Spleen (tissue), 11 donors: ENCODE results near the gene DPEP2. TPM values are rescaled to one million over a fixed set of nuclear protein-coding genes. Genes with fewer than 3 reads are reported as not detected.
"Not testable (repeated sequence)": the region's sequence is repeated elsewhere in the genome, so short reads cannot be mapped to it uniquely, and the experiment has no call there.

Experiments used
- DNase-seq: peaks from one replicate; pipeline ENCODE4 v3.0.0-alpha.2; 2020
- H3K27ac ChIP-seq, 8 donors: fragments of 200-600 bp; sonication (generic) in 7 of 8; 1 replicate in 4 of 8; 2 replicates in 4 of 8; pipeline versions ENCODE4 v1.5.0 to v1.8.0; 2016 to 2021; ENCODE audit warnings: inconsistent platforms in 4 of 8, mild to moderate bottlenecking in 4 of 8, moderate library complexity in 1 of 8
- H3K27me3 ChIP-seq, 7 donors: fragments of 200-600 bp; sonication (generic) in 6 of 7; replicated peaks in 1 of 7; 1 replicate in 4 of 7; 2 replicates in 3 of 7; pipeline versions ENCODE4 v1.5.0 to v1.8.0; 2016 to 2021; ENCODE audit warnings: inconsistent platforms in 3 of 7, mild to moderate bottlenecking in 1 of 7
- H3K36me3 ChIP-seq, 6 donors: fragments of 200-600 bp; sonication (generic) in 5 of 6; 1 replicate in 4 of 6; 2 replicates in 2 of 6; pipeline versions ENCODE4 v1.5.0 to v1.8.0; 2016 to 2021; ENCODE audit warnings: inconsistent platforms in 2 of 6
- H3K4me1 ChIP-seq, 6 donors: fragments of 200-600 bp; sonication (generic) in 5 of 6; 1 replicate in 3 of 6; 2 replicates in 3 of 6; pipeline versions ENCODE4 v1.5.0 to v1.8.0; 2016 to 2021; ENCODE audit warnings: inconsistent platforms in 3 of 6
- H3K4me3 ChIP-seq, 8 donors: fragments of 200-600 bp; sonication (generic) in 7 of 8; 1 replicate in 4 of 8; 2 replicates in 4 of 8; pipeline versions ENCODE4 v1.5.0 to v1.8.0; 2016 to 2021; ENCODE audit warnings: inconsistent platforms in 4 of 8, mild to moderate bottlenecking in 4 of 8, moderate library complexity in 2 of 8
- H3K9me3 ChIP-seq, 8 donors: fragments of 200-600 bp; sonication (generic) in 7 of 8; 1 replicate in 4 of 8; 2 replicates in 4 of 8; pipeline versions ENCODE4 v1.5.0 to v1.8.0; 2016 to 2021; ENCODE audit warnings: inconsistent platforms in 4 of 8
- POLR2A ChIP-seq, 3 donors: fragments of 450-650 bp; IDR thresholded peaks; one replicate each; pipeline ENCODE4 v1.5.1; 2017; ENCODE audit warnings: antibody characterized with exemption in 3 of 3, mild to moderate bottlenecking in 1 of 3
- POLR2AphosphoS5 ChIP-seq, 3 donors: sonication (generic); formaldehyde crosslinking; IDR thresholded peaks; one replicate each; pipeline ENCODE4 v1.5.1; 2017; ENCODE audit warnings: antibody characterized with exemption in 3 of 3
- WGBS, 5 donors: extraction: QIAGEN DNeasy Blood & Tissue Kit in 3 of 5; methylation state at CpG; one replicate each; pipeline versions ENCODE4 v1.1.5 to v1.1.7; 2013 to 2018; 5-methylcytosine and 5-hydroxymethylcytosine counted together
- intact Hi-C: fragments of 100-400 bp; cut with DNase I; formaldehyde crosslinking; loops from one replicate; pipeline ENCODE4 v1.15.0; 2023; ENCODE audit warnings: low total_unique reads
- polyA plus RNA-seq, 3 donors: library from polyadenylated mRNA; stranded (reverse); fragments of 200-250 nt; gene quantifications; one replicate each; pipeline ENCODE4 v1.2.1, GENCODE V29; 2013
- total RNA-seq, 7 donors: library from RNA; depleted of rRNA in 3 of 7; stranded (reverse); fragments of >200 nt in 3 of 7; fragmentation: NEBNext Ultra II Directional in 4 of 7; extraction: Animal tissue kit (Norgen Biotek cat#: 25700) in 4 of 7; gene quantifications; one replicate each; pipeline versions ENCODE4 v1.1.0 to v1.2.1, GENCODE V29; 2016 to 2021
- TF ChIP-seq, protein P1 (sequence below), 11 experiments: fragments of 200-600 bp in 7 of 11; fragments of 450-650 bp in 4 of 11; sonication (generic) in 4 of 11; IDR thresholded peaks in 8 of 11; conservative IDR thresholded peaks in 3 of 11; 1 replicate in 7 of 11; 2 replicates in 4 of 11; pipeline versions ENCODE4 v1.4.0 to v1.8.0; 2016 to 2021; ENCODE audit warnings: antibody characterized with exemption in 11 of 11, inconsistent platforms in 4 of 11, mild to moderate bottlenecking in 1 of 11
- donor health status: healthy with polysubstance abuse.
- donor health status: DM: no; HTN: no; CAD: no; lungs with moderate emphysema.
- donor health status: DM: no; HTN: no; CAD: no.
- donor health status: Bipolar disorder and iron deficiency.
- donor health status: healthy.
- donor health status: DM: no; HTN: no; CAD: no.
- donor health status: DM: yes; HTN: yes; CAD: no.

The DPEP2 gene
- total and polyA plus RNA-seq, 10 donors = 18.6 to 79.6 (median 29.3) TPM

DNA sequence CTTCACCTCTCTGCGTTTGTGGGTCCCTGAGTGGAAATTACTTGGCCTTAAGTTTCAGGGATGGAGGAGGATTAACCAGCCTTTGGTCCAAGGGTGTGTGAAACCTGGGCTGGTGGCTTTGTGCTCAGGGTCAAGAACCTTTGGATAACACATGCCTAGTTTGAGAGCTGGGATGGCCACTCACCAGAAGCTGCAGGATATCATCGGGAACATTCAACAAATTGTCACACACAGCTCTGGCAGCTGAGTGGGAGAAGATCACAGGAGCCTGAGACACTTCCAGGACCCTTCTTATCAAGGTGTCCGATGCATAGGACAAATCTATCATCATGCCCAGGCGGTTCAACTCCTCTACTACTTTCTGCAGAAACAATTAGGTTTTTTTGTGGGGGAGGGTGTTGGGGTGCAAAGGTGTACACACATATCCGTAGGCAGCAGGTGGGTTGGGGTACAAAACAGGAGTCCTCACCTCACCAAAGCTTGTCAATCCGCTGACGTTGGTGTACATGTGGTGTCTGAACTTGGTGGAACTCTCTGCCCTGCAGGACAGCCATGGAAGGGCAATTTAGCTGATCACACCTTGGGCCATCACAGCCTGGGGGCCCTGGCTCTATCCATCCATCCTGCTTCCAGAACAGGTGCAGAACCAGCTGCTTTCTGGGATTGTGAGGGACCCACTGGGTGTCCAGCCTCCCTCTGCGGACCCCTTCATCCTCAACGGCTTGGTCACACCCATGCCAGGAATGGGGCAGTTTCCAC, 21.6 kb downstream of the DPEP2 start:
- Histone ChIP-seq H3K4me1 (no peaks in the 10 kb centered on the region), H3K4me3 (no peak overlapping the region), H3K27me3 (no peaks in the 10 kb centered on the region), H3K27ac (no peak overlapping the region), H3K9me3 (no peaks in the 10 kb centered on the region), H3K36me3 (no peaks in the 10 kb centered on the region)
- DNase-seq = no peak
- 82 to 93% (median 87%) methylated on average over 9 of the region's 9 CpGs for whole genome bisulfite sequencing, 5 donors
- TF ChIP-seq POLR2A (IDR thresholded peaks at IDR 0.05) = no peak
- TF ChIP-seq, protein P1, sequence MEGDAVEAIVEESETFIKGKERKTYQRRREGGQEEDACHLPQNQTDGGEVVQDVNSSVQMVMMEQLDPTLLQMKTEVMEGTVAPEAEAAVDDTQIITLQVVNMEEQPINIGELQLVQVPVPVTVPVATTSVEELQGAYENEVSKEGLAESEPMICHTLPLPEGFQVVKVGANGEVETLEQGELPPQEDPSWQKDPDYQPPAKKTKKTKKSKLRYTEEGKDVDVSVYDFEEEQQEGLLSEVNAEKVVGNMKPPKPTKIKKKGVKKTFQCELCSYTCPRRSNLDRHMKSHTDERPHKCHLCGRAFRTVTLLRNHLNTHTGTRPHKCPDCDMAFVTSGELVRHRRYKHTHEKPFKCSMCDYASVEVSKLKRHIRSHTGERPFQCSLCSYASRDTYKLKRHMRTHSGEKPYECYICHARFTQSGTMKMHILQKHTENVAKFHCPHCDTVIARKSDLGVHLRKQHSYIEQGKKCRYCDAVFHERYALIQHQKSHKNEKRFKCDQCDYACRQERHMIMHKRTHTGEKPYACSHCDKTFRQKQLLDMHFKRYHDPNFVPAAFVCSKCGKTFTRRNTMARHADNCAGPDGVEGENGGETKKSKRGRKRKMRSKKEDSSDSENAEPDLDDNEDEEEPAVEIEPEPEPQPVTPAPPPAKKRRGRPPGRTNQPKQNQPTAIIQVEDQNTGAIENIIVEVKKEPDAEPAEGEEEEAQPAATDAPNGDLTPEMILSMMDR (IDR thresholded peaks at IDR 0.05 in 8 of 11, conservative IDR thresholded peaks at IDR 0.05 in 3 of 11) = no peak
- no peak for TF ChIP-seq POLR2AphosphoS5 (IDR thresholded peaks at IDR 0.05)
- intact Hi-C loops = no loop called here

DNA sequence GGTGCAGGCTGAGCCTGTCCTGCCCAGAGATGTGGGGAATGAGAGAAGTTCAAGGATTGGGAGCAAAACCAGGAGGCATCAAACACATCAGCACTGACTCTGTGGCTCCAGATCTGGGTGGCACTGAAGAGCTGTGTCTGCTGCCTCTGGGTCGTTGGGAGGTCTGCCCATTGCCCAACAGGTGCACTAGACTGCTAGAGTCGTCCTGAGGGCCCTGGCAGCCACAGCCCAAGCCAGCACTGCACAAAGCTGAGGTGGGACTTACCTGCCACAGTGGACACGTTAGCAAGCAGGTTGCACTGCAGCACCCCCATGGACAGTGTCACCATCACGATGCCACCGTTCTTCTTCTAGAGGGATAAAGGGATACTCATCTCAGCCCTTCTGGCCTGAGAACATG, 22.3 kb downstream of the DPEP2 start:
- WGBS, 5 donors = 65 to 80% (median 71%) methylated on average over 5 of the region's 5 CpGs
- Histone ChIP-seq H3K9me3 (no peaks in the 10 kb centered on the region), H3K4me1 (no peaks in the 10 kb centered on the region), H3K27ac (no peak overlapping the region), H3K27me3 (no peaks in the 10 kb centered on the region), H3K4me3 (no peak overlapping the region), H3K36me3 (no peaks in the 10 kb centered on the region)
- no peak for TF ChIP-seq POLR2AphosphoS5 (IDR thresholded peaks at IDR 0.05)
- no peak for TF ChIP-seq POLR2A (IDR thresholded peaks at IDR 0.05)
- no peak for DNase-seq
- intact Hi-C loops = no loop called here

DNA sequence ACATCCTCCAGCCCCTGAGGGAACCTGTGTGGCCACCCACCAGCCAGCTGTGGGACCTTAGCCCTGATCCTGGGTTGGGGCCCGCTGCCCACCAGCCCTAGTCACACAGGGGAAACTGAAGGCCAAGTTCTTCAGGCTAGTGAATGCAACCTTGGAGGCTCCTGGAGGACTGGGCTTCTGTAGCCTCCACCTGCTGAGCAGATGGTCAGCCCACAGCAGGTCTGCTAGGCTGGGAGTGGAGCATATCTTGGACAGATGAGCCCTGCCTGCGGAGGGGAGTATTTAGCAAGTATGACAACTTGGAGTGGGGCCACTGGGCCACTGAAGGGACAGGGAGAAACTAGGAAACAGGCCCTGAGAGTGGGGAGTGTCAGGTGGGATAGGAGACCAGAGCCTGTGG, 23.1 kb downstream of the DPEP2 start:
- no peaks in the 10 kb centered on the region for H3K4me1 ChIP-seq
- no peak for DNase-seq
- no peaks in the 10 kb centered on the region for H3K9me3 ChIP-seq
- H3K4me3 ChIP-seq = no peak overlapping the region
- WGBS, 5 donors = 90 to 100% (median 98%) methylated on average over 1 to 2 of the region's 2 CpGs
- H3K36me3 ChIP-seq = no peaks in the 10 kb centered on the region
- intact Hi-C loops = no loop called here
- H3K27me3 ChIP-seq = no peaks in the 10 kb centered on the region
- TF ChIP-seq, protein P1 (IDR thresholded peaks at IDR 0.05 in 8 of 11, conservative IDR thresholded peaks at IDR 0.05 in 3 of 11) = no peak
- TF ChIP-seq POLR2A (IDR thresholded peaks at IDR 0.05) (no peak), POLR2AphosphoS5 (IDR thresholded peaks at IDR 0.05) (no peak)
- H3K27ac ChIP-seq = no peak overlapping the region

DNA sequence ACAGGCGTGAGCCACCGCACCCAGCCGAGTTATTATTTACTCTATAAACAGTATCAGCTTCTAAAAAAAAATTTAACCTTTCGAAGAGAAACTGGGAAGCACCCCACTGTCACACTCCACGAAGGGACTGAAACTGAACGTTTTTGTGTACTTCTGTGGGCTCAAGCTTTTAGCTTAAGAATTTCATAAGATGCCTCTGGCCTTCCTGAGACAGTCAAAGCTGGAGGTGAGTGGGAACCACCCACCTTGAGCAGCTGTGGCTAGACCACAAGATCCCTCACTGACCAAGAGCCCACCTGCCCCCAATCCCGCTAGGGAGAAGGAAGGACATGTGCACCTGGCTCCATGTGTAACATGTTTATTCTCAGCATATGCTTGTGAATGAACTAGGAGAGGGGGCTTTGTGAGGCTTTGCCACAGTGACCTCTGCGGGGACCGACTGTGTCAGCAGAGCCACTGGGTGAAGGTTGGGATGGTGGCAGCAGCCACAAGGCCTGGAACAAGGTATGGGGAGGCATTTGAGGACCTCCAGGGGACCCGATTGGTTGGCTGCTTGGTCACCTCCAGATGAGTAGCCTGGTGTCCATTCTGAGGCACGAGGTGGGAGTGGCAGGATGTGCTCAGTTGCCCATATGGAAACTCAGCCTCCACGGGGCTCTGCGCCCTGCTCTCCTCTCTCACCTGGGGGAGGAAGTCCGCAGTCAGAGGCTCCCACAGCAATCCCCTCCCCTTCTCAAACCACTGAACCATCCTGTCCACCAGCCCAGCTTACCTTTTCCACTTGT, 23.8 kb downstream of the DPEP2 start:
- WGBS, 5 donors = 65 to 77% (median 74%) methylated on average over 14 of the region's 14 CpGs
- Histone ChIP-seq H3K9me3 (no peaks in the 10 kb centered on the region), H3K4me3 (no peak overlapping the region), H3K27me3 (no peaks in the 10 kb centered on the region), H3K27ac (no peak overlapping the region), H3K4me1 (no peaks in the 10 kb centered on the region), H3K36me3 (no peaks in the 10 kb centered on the region)
- peak; percentile 66 for DNase-seq
- TF ChIP-seq, protein P1 (IDR thresholded peaks at IDR 0.05 in 8 of 11, conservative IDR thresholded peaks at IDR 0.05 in 3 of 11) = no peak
- TF ChIP-seq POLR2AphosphoS5 (IDR thresholded peaks at IDR 0.05) (no peak), POLR2A (IDR thresholded peaks at IDR 0.05) (no peak)
- intact Hi-C loops = no loop called here

DNA sequence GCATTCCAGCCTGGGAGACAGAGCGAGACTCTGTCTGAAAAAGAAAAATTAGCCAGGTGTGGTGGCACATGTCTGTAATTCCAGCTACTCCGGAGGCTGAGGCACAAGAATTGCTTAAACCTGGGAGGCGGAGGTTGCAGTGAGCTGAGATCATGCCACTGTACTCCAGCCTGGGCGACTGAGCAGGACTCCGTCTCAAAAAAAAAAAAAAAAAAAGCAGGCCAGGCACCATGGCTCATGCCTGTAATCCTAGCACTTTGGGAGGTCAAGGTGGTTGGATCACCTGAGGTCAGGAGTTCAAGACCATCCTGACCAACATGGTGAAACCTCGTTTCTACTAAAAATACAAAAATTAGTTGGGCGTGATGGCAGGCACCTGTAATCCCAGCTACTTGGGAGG, 27.0 kb downstream of the DPEP2 start:
- H3K36me3 ChIP-seq, intact Hi-C loops, DNase-seq, H3K4me3 ChIP-seq, H3K9me3 ChIP-seq, H3K27ac ChIP-seq, H3K27me3 ChIP-seq: not testable (repeated sequence)
- WGBS, 5 donors = 89 to 98% (median 92%) methylated on average over 7 of the region's 7 CpGs
- peaks cover 4 to 19% (median 14%) of the 10 kb centered on the region in 6 donors for H3K4me1 ChIP-seq
